AG04449 (cell line): Measurements from ENCODE around the gene P4HB.

Source experiments
- CTCF ChIA-PET: fragments of 350-600 bp; formaldehyde crosslinking; extraction: SDS; loops from one replicate; lab custom pipeline; 2021; ENCODE audit warnings: antibody characterized with exemption; lab: Yijun Ruan, JAX
- POLR2A ChIA-PET: fragments of 400-600, 350-600 bp; formaldehyde crosslinking; extraction: SDS; loops from one replicate; lab custom pipeline; 2020; ENCODE audit warnings: antibody characterized with exemption, inconsistent platforms; lab: Yijun Ruan, JAX
- DNase-seq: peaks from one replicate; pipeline ENCODE4 v3.0.0-alpha.2; 2010; ENCODE audit warnings: low read depth, low spot score
- H3K4me3 ChIP-seq: 2 replicates; pipeline ENCODE4 v1.5.1; 2011; ENCODE audit warnings: low read depth, mild to moderate bottlenecking, control low read depth, low read length
- CTCF ChIP-seq: IDR thresholded peaks from one replicate; pipeline ENCODE4 v1.5.1; 2011; ENCODE audit warnings: mild to moderate bottlenecking, moderate library complexity, low read length, control low read depth, inconsistent platforms; ENCODE audit not compliant: insufficient read depth; ENCODE audit errors: missing control alignments

P4HB gene

DNA sequence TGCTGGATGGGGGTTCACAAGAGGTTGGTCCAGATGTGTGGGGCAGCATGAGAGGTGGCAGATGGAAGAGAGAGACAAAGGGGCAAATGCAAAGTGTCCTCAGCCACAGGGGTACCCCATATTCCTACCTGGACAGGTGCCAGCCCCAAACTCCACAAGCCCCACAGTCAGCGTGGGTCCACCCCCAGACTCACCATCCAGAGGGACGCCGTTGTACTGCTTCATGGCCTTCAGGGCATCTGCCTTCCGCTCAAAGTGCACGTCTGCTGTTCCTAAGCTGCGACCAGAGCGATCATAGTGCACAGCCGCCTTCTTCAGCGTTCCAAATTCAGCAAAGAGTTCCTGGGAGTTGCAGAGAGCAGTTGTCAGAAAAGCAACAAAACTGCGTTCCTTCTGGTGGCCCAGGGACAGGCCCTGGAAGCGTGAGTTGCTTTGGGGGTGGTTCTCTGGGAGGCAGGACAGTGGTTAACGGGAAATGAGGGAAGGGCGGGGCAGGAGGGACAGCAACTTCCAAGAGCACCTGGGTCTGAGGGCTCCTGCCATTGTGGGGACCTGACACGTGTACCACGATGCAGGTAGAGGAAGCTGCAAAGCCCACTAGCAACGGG, 28.8 kb upstream of the P4HB start:
- ChIA-PET CTCF (interaction anchor here (0.9 kb wide), 1 partner anchor 20 kb away, joined by 3 read pairs; no protein-coding TSS in a partner anchor), POLR2A (no interaction called here)
- TF ChIP-seq CTCF = no peak

GRCh38 chr17:81888105-81888987, 28.0 kb upstream of the P4HB start:
- no peak overlapping the region for H3K4me3 ChIP-seq
- no peak for TF ChIP-seq CTCF
- ChIA-PET POLR2A (interaction anchor here (0.6 kb wide), 1 partner anchor 49 kb away, joined by 3 read pairs; no protein-coding TSS in a partner anchor), CTCF (interaction anchor here (0.9 kb wide), 1 partner anchor 19 kb away, joined by 3 read pairs; no protein-coding TSS in a partner anchor)
- DNase-seq = no peak

More for the DNA sequence above, 28.8 kb upstream of the P4HB start:
- no peak for DNase-seq
- no peak overlapping the region for H3K4me3 ChIP-seq

DNA sequence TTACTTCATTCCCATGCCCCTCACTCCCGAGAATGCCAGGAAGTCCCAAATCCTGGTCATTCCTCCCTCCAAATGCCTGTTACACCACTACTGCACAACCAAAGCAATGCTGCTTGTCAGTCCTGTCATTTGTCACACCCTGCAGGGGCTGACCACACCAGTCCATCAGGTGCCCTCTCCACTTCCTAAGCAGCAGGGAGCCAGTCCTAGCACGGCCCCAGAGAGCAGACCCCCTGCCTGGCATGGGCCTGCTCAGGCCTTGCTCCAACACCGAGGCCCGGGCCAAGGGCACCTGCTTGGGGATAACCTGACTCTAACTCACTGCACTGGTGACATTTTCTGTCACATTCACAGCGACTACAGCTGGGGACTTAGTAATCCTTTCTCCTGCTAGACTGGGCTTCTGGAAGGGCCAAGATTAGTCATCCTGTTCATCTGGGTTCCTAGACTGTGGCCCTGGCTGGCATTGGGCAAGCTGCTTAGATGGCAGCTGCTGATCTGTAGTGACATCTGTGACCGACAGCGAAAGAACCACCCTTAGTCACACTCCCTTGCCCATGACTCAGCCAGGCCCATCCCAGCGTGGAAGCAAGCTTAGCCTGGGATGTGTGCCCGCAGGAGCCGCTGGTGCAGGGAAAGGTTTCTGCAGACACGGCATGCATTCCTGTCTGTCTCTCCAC, 25.7 kb upstream of the P4HB start:
- TF ChIP-seq CTCF = no peak
- H3K4me3 ChIP-seq = no peak overlapping the region
- DNase-seq = no peak
- CTCF ChIA-PET = no interaction called here
- POLR2A ChIA-PET = interaction anchor here (1.2 to 1.6 kb wide), 2 partner anchors 8 to 14 kb away, joined by 3 to 4 read pairs; no protein-coding TSS in a partner anchor

DNA sequence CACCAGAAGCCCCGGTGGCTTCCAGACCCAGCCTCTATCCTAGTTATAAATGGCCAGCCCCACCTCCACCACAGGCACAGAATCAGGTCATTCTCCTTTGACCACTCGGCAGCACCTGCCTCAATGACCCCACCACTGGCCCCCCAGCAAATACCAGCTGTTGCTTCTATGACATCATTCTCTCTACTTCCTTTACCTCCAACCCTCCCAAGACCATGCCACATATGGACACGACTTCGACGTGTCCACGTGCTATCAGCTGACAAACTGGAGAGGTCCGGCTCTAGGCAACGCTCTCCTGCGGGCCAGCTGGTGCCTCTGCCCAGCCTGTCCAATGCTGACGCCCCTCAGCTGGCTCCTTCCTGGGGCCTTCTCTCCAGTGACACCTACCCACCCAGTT, 25.1 kb upstream of the P4HB start:
- no peak overlapping the region for H3K4me3 ChIP-seq
- ChIA-PET CTCF (no interaction called here), POLR2A (interaction anchor here (0.7 kb wide), 1 partner anchor 51 kb away, joined by 3 read pairs; the partner anchor contains the start of gene PYCR1)
- TF ChIP-seq CTCF = no peak
- no peak for DNase-seq

GRCh38 chr17:81884968-81885367, 24.6 kb upstream of the P4HB start:
- H3K4me3 ChIP-seq = no peak overlapping the region
- no peak for DNase-seq
- ChIA-PET POLR2A (interaction anchor here (0.7 kb wide), 1 partner anchor 52 kb away, joined by 3 read pairs; the partner anchor contains the start of gene PYCR1), CTCF (no interaction called here)
- no peak for TF ChIP-seq CTCF
